ENCODE results near the gene ZFYVE28. TPM values are rescaled to one million over a fixed set of nuclear protein-coding genes. Genes with fewer than 3 reads are reported as not detected.

The ZFYVE28 gene
- total RNA-seq, 1 experiment from 2014 or later: 19.2 TPM

DNA sequence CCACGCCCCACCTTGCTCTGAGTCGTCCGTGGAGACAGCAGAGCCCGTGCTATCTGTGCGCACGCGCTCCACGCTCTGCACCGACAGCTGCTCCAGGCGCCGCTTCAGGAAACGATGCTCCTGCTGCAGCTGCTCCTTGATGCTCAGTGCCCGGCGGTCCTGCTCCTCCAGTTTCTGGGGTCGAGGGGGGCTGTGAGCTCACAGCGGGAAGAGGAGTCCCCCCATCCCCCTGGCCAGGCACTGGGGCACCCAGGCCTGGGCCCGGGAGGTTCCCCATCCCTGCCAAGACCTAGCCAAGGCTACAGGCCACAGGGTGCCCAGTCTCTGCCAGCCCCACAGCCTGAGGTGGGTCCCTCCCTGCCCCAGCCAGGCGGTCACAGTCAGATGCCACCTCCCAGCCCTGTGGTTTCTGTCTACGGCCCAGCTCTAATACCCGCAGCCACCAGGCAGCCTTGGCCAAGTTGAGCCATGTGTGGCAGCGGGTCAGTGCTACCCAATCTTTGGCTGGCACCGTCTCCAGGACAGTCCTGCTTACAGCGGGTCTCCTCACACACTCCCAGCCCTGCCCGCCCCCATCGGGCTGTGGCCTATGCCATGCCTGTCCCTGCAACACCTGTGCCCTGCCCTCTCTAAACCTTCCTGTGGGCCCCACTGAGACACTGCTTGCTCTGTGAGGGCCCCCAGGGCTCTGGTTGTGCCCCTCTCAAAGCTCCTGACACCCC is 167.2 kb downstream of the ZFYVE28 start:
- no peak for ATAC-seq
- Histone ChIP-seq H3K9ac (ENCODE audit: low read length) (no peak overlapping the region), H2AFZ (ENCODE audit: low read depth, low read length, poor library complexity, severe bottlenecking) (no peak overlapping the region), H3K36me3 (ENCODE audit: control insufficient read depth in 1 of 2, insufficient read depth in 2 of 2, low read length in 2 of 2) (no peaks in the 10 kb centered on the region), H3K4me3 (replicated peaks in 1 of 2; ENCODE audit: low read depth in 1 of 2, low read length in 2 of 2) (no peak overlapping the region), H3K4me2 (ENCODE audit: low read length) (no peak overlapping the region), H3K79me2 (ENCODE audit: insufficient read depth, low read length) (no peaks in the 10 kb centered on the region), H3K27me3 (ENCODE audit: insufficient read depth, low read length) (no peaks in the 10 kb centered on the region), H3K9me2 (ENCODE audit: insufficient read depth) (no peaks in the 10 kb centered on the region), H4K20me1 (ENCODE audit: insufficient read depth) (no peaks in the 10 kb centered on the region), H3K27ac (ENCODE audit: low read depth, low read length) (no peak overlapping the region), H3K4me1 (ENCODE audit: control insufficient read depth in 1 of 2, insufficient read depth in 2 of 2, low read length in 2 of 2) (no peaks in the 10 kb centered on the region), H3K9me3 (ENCODE audit: control insufficient read depth in 1 of 2, insufficient read depth in 1 of 2, low read depth in 1 of 2, low read length in 2 of 2) (no peaks in the 10 kb centered on the region)
- RAD21 ChIA-PET (ENCODE audit: low non-redundant PET in 1 of 2, low total read pairs in 2 of 2, uncharacterized antibody in 2 of 2, unreplicated experiment in 2 of 2): no interaction called here
- intact Hi-C loops (cut with micrococcal nuclease): no loop called here
- no peak for TF ChIP-seq POLR2A (IDR thresholded peaks at IDR 0.05; ENCODE audit: borderline replicate concordance, extremely low read depth, insufficient read depth, insufficient read length)
- TF ChIP-seq ZNF274 (IDR thresholded peaks at IDR 0.05; ENCODE audit: low read depth, low read length): no peak
- no peak for TF ChIP-seq POLR2AphosphoS5 (IDR thresholded peaks at IDR 0.05; ENCODE audit: low read depth, low read length)
- no peak for DNase-seq (ENCODE audit: low read depth, low spot score)
- CTCF ChIA-PET: no interaction called here
- POLR2A ChIA-PET: no interaction called here
- no TSS peak for BruUV-seq (replicated peaks)

DNA sequence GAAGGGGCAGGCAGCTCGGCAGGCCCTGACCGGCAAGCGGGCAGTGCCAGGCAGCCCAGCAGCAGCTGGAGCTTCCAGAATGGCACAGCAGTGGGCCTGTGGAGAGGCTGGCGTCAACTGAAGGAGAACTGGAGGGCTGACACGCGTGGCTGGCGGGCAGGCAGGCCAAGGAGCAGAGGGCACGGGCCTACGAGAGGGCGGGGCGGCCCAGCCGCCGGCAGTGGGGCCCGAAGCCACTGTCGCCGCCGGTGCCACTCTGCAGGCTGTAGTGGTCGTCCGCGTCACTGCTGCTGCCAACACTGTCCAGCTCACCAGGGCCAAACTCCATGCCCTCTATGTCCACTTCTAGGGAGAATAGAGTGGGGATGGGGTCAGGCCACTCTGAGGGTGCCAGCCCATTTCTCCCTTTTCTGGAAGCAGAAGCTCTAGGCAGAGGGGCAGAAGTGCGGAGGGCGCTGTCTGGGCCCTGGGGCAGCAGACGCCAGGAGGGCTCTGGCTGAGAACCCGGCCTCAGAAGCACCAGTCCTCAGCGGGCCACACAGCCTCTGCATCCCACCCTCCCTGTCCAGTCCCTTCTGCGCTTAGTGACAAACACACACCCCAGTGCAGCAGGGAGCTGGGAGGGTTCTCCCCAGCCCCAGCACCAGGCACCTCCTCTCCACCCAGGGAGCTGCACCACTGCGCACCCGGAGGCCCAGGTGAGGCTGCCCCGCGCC is 167.9 kb downstream of the ZFYVE28 start:
- ChIA-PET POLR2A (no interaction called here), CTCF (no interaction called here), RAD21 (ENCODE audit: low non-redundant PET in 1 of 2, low total read pairs in 2 of 2, uncharacterized antibody in 2 of 2, unreplicated experiment in 2 of 2) (no interaction called here)
- no peak for ATAC-seq
- Histone ChIP-seq H3K4me3 (replicated peaks in 1 of 2; ENCODE audit: low read depth in 1 of 2, low read length in 2 of 2) (no peak overlapping the region), H4K20me1 (ENCODE audit: insufficient read depth) (no peaks in the 10 kb centered on the region), H3K4me1 (ENCODE audit: control insufficient read depth in 1 of 2, insufficient read depth in 2 of 2, low read length in 2 of 2) (0 out of 4 replicates have a peak, but pooled peaks cover 0 to under 1% of the 10 kb centered on the region in 2 experiments), H3K9me3 (ENCODE audit: control insufficient read depth in 1 of 2, insufficient read depth in 1 of 2, low read depth in 1 of 2, low read length in 2 of 2) (no peaks in the 10 kb centered on the region), H3K4me2 (ENCODE audit: low read length) (no peak overlapping the region), H3K9ac (ENCODE audit: low read length) (no peak overlapping the region), H3K27ac (ENCODE audit: low read depth, low read length) (no peak overlapping the region), H3K79me2 (ENCODE audit: insufficient read depth, low read length) (no peaks in the 10 kb centered on the region), H3K27me3 (ENCODE audit: insufficient read depth, low read length) (no peaks in the 10 kb centered on the region), H3K9me2 (ENCODE audit: insufficient read depth) (no peaks in the 10 kb centered on the region), H3K36me3 (ENCODE audit: control insufficient read depth in 1 of 2, insufficient read depth in 2 of 2, low read length in 2 of 2) (no peaks in the 10 kb centered on the region), H2AFZ (ENCODE audit: low read depth, low read length, poor library complexity, severe bottlenecking) (no peak overlapping the region)
- DNase-seq (ENCODE audit: low read depth, low spot score): no peak
- intact Hi-C loops (cut with micrococcal nuclease): no loop called here
- no TSS peak for BruUV-seq (replicated peaks)
- TF ChIP-seq POLR2AphosphoS5 (IDR thresholded peaks at IDR 0.05; ENCODE audit: low read depth, low read length): no peak
- no peak for TF ChIP-seq RAD21 (IDR thresholded peaks at IDR 0.05; ENCODE audit: low read depth)
- TF ChIP-seq FOSL1 (IDR thresholded peaks at IDR 0.05; ENCODE audit: low read depth): no peak
- TF ChIP-seq, protein P1, sequence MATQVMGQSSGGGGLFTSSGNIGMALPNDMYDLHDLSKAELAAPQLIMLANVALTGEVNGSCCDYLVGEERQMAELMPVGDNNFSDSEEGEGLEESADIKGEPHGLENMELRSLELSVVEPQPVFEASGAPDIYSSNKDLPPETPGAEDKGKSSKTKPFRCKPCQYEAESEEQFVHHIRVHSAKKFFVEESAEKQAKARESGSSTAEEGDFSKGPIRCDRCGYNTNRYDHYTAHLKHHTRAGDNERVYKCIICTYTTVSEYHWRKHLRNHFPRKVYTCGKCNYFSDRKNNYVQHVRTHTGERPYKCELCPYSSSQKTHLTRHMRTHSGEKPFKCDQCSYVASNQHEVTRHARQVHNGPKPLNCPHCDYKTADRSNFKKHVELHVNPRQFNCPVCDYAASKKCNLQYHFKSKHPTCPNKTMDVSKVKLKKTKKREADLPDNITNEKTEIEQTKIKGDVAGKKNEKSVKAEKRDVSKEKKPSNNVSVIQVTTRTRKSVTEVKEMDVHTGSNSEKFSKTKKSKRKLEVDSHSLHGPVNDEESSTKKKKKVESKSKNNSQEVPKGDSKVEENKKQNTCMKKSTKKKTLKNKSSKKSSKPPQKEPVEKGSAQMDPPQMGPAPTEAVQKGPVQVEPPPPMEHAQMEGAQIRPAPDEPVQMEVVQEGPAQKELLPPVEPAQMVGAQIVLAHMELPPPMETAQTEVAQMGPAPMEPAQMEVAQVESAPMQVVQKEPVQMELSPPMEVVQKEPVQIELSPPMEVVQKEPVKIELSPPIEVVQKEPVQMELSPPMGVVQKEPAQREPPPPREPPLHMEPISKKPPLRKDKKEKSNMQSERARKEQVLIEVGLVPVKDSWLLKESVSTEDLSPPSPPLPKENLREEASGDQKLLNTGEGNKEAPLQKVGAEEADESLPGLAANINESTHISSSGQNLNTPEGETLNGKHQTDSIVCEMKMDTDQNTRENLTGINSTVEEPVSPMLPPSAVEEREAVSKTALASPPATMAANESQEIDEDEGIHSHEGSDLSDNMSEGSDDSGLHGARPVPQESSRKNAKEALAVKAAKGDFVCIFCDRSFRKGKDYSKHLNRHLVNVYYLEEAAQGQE (IDR thresholded peaks at IDR 0.05; ENCODE audit: low read depth): no peak
- TF ChIP-seq SP1 (IDR thresholded peaks at IDR 0.05; ENCODE audit: low read depth): no peak
- TF ChIP-seq ZFX (IDR thresholded peaks at IDR 0.05): no peak

Data from HCT116 (cell line).